LNCaP clone FGC (cell line): Measurements from ENCODE around the gene ACOX3.
"Not testable (repeated sequence)": the region's sequence is repeated elsewhere in the genome, so short reads cannot be mapped to it uniquely, and the experiment has no call there.

Source experiments
- DNase-seq: peaks from one replicate; pipeline ENCODE4 v3.0.0-alpha.2; 2011; ENCODE audit warnings: low read depth
- H3K4me3 ChIP-seq: 2 replicates; pipeline ENCODE4 v1.5.1; 2011; ENCODE audit warnings: mild to moderate bottlenecking, low read depth, low read length, control low read depth
- CTCF ChIP-seq: IDR thresholded peaks from 2 replicates; pipeline ENCODE4 v1.5.1; 2012; ENCODE audit warnings: mild to moderate bottlenecking; ENCODE audit not compliant: control insufficient read depth, insufficient read depth; ENCODE audit errors: extremely low read depth

Gene ACOX3

GRCh38 chr4:8406887-8407286, 33.6 kb downstream of the ACOX3 start:
- TF ChIP-seq CTCF, result peak; percentile 41
- not testable (repeated sequence) for DNase-seq, H3K4me3 ChIP-seq

- H3K4me3 ChIP-seq, result no peak overlapping the region
- no peak for DNase-seq
- TF ChIP-seq CTCF, result no peak
Measured at GRCh38 chr4:8405516-8405875, 35.0 kb downstream of the ACOX3 start.

GRCh38 chr4:8404791-8405515, 35.6 kb downstream of the ACOX3 start:
- no peak overlapping the region for H3K4me3 ChIP-seq
- TF ChIP-seq CTCF, result no peak
- DNase-seq, result no peak

GRCh38 chr4:8403976-8404375, 36.5 kb downstream of the ACOX3 start:
- no peak for TF ChIP-seq CTCF
- DNase-seq, result no peak
- H3K4me3 ChIP-seq, result no peak overlapping the region

- H3K4me3 ChIP-seq, result no peak overlapping the region
- peak; percentile 87 for TF ChIP-seq CTCF
- no peak for DNase-seq
Measured at GRCh38 chr4:8403173-8403753, 37.3 kb downstream of the ACOX3 start.

- H3K4me3 ChIP-seq, result no peak overlapping the region
- no peak for DNase-seq
- no peak for TF ChIP-seq CTCF
Measured at GRCh38 chr4:8402640-8403039, 37.9 kb downstream of the ACOX3 start.

GRCh38 chr4:8402181-8402597, 38.3 kb downstream of the ACOX3 start:
- no peak overlapping the region for H3K4me3 ChIP-seq
- no peak for DNase-seq

More at GRCh38 chr4:8402181-8402597, 38.3 kb downstream of the ACOX3 start:
- TF ChIP-seq CTCF, result no peak
